ENCODE results near the gene CECR2. TPM values are rescaled to one million over a fixed set of nuclear protein-coding genes. Genes with fewer than 3 reads are reported as not detected.

CECR2 gene
- total RNA-seq, 1 experiment from 2014 or later, result 3.6 TPM

- no peaks in the 10 kb centered on the region for H3K27me3 ChIP-seq (ENCODE audit: control insufficient read depth, insufficient read depth, low read length)
- no peak overlapping the region for H3K27ac ChIP-seq (ENCODE audit: low read length)
- in situ Hi-C loops (cut with HindIII; ENCODE audit: low pct_unique_long_range_greater_than_20kb, low sequenced_read_pairs) (no loop called here), intact Hi-C loops (cut with micrococcal nuclease; ENCODE audit: unreplicated experiment) (no loop called here)
- TF ChIP-seq REST (IDR thresholded peaks at IDR 0.05; ENCODE audit: insufficient read depth in 1 of 2, low read depth in 2 of 2, low read length in 1 of 2), result no peak
- no peak for TF ChIP-seq CTCF (IDR thresholded peaks at IDR 0.05)
- no peak for TF ChIP-seq TCF7L2 (IDR thresholded peaks at IDR 0.05; ENCODE audit: low read depth, low read length)
- no peak for TF ChIP-seq POLR2AphosphoS5 (IDR thresholded peaks at IDR 0.05; ENCODE audit: low read depth, low read length)
- no peak for TF ChIP-seq SIN3A (IDR thresholded peaks at IDR 0.05; ENCODE audit: borderline replicate concordance, insufficient read depth, low read depth, low read length)
- ChIA-PET CTCF (no interaction called here), POLR2A (no interaction called here)
- H3K4me3 ChIP-seq (ENCODE audit: low read depth in 2 of 2, low read length in 2 of 2), result no peak overlapping the region
- H3K36me3 ChIP-seq (ENCODE audit: control insufficient read depth, insufficient read depth, low read length), result no peaks in the 10 kb centered on the region
- DNase-seq (ENCODE audit: low read depth, low spot score) (no peak), ATAC-seq (no peak)
- no peaks in the 10 kb centered on the region for H3K9me3 ChIP-seq (ENCODE audit: control insufficient read depth, insufficient read depth, low read depth, low read length)
- no peaks in the 10 kb centered on the region for H3K4me1 ChIP-seq (ENCODE audit: control insufficient read depth, insufficient read depth, low read length)
- BruUV-seq (replicated peaks), result no TSS peak
Measured at GRCh38 chr22:17549183-17549582, 179.9 kb downstream of the CECR2 start.

GRCh38 chr22:17549655-17550054 is 180.4 kb downstream of the CECR2 start:
- in situ Hi-C loops (cut with HindIII; ENCODE audit: low pct_unique_long_range_greater_than_20kb, low sequenced_read_pairs) (no loop called here), intact Hi-C loops (cut with micrococcal nuclease; ENCODE audit: unreplicated experiment) (no loop called here)
- H3K27ac ChIP-seq (ENCODE audit: low read length), result no peak overlapping the region
- no peaks in the 10 kb centered on the region for H3K4me1 ChIP-seq (ENCODE audit: control insufficient read depth, insufficient read depth, low read length)
- DNase-seq (ENCODE audit: low read depth, low spot score) (no peak), ATAC-seq (no peak)
- BruUV-seq (replicated peaks), result no TSS peak
- CTCF ChIA-PET, result no interaction called here
- TF ChIP-seq CTCF (IDR thresholded peaks at IDR 0.05), result no peak
- TF ChIP-seq TCF7L2 (IDR thresholded peaks at IDR 0.05; ENCODE audit: low read depth, low read length), result no peak
- TF ChIP-seq REST (IDR thresholded peaks at IDR 0.05; ENCODE audit: insufficient read depth in 1 of 2, low read depth in 2 of 2, low read length in 1 of 2), result no peak
- no peak for TF ChIP-seq POLR2AphosphoS5 (IDR thresholded peaks at IDR 0.05; ENCODE audit: low read depth, low read length)
- no peak for TF ChIP-seq SIN3A (IDR thresholded peaks at IDR 0.05; ENCODE audit: borderline replicate concordance, insufficient read depth, low read depth, low read length)
- no peak overlapping the region for H3K4me3 ChIP-seq (ENCODE audit: low read depth in 2 of 2, low read length in 2 of 2)
- no peaks in the 10 kb centered on the region for H3K27me3 ChIP-seq (ENCODE audit: control insufficient read depth, insufficient read depth, low read length)
- no peaks in the 10 kb centered on the region for H3K36me3 ChIP-seq (ENCODE audit: control insufficient read depth, insufficient read depth, low read length)
- no peaks in the 10 kb centered on the region for H3K9me3 ChIP-seq (ENCODE audit: control insufficient read depth, insufficient read depth, low read depth, low read length)
- POLR2A ChIA-PET, result no interaction called here
